C4-2B (cell line): ENCODE results near the gene EEPD1.

Experiments
- CTCF ChIP-seq: fragments of 450-650 bp; conservative IDR thresholded peaks from 2 replicates; pipeline ENCODE4 v1.5.1; 2017; ENCODE audit warnings: mild to moderate bottlenecking
- ZFX ChIP-seq: fragments of 450-650 bp; IDR thresholded peaks from 2 replicates; pipeline ENCODE4 v1.6.1; 2017

DNA sequence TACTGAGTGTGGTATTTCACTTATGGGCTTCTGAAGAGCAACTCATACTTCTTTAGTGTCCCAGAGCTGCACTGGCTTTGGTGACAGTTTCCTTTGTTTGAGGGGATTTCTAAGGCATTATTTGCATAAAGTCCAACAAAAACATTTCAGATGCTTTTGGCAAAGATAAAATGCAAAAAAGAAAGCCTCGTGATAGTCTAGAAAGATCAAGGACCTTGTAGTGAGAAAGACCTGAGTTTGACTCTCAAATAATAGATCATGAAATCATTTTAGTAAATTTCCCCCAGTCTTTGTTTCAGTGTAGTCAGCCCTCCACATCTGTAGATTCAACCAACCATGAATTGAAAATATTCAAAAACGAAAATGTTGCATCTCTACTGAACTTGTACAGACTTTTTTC, 107.4 kb downstream of the EEPD1 start:
- TF ChIP-seq CTCF (no peak), ZFX (no peak)
